NCI-H2107 (cell line): ENCODE measurements around the gene TRPM4.
"Not testable (repeated sequence)": the region's sequence is repeated elsewhere in the genome, so short reads cannot be mapped to it uniquely, and the experiment has no call there.

Source experiments
- DNase-seq: peaks from one replicate; lab custom pipeline; 2025; lab: John Stamatoyannopoulos, UW

TRPM4 gene

GRCh38 chr19:49190781-49191180 is 33.2 kb downstream of the TRPM4 start:
- no peak for DNase-seq

DNA sequence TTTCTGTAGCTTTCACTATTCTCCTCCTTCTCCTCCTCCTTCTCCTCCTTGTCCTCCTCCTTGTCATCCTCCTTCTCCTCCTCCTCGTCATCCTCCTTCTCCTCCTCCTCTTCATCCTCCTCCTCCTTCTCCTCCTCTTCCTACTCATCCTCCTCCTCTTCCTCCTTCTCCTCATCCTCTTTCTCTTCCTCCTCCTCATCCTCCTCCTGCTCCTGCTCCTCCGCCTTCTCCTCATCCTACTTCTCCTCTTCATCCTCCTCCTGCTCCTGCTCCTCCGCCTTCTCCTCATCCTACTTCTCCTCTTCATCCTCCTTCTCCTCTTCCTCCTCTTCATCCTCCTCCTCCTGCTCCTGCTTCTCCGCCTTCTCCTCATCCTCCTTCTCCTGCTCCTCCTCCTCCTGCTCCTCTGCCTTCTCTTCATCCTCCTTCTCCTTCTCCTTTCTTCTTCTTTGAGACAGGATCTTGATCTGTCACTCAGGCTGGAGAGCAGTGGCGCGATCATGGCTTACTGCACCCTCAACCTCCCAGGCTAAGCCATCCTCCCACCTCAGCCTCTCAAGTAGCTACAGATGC is 36.3 kb downstream of the TRPM4 start:
- DNase-seq = no peak

DNA sequence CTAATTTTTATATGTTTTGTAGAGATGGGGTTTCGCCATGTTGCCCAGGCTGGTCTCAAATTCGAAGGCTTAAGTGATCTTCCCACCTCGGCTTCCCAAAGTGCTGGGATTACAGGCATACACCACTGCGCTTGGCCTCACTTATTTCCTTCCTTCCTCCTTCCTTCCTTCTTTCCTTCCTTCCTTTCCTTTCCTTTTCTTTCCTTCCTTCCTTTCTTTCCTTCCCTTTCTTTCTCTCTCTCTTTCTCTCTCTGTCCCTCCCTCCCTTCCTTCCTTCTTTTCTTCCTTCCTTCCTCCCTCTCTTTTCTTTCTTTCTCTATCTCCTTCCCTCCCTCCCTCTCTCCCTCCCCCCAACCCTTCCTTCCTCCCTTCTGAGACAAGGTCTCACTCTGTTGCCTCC is 36.8 kb downstream of the TRPM4 start:
- DNase-seq = no peak

DNA sequence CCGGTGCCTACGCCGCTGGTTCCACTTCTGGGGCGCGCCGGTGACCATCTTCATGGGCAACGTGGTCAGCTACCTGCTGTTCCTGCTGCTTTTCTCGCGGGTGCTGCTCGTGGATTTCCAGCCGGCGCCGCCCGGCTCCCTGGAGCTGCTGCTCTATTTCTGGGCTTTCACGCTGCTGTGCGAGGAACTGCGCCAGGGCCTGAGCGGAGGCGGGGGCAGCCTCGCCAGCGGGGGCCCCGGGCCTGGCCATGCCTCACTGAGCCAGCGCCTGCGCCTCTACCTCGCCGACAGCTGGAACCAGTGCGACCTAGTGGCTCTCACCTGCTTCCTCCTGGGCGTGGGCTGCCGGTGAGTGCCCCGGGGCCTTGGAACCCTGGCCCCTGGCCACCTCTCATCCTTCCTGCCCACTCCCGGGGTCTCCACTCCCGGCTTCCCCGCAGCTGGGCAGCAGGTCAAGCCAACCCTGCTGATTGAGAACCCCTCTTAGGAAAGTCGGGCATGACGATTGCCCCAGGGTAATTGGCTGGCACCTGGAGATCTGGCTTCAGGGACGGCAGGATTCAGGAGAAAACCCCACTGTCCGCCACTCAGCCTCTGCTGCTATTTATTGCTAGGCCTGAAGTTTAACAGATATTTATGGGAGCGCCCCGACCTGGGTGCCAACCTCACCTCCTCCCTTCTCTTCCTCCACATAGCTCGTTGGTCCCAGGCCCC is 39.1 kb downstream of the TRPM4 start:
- peak; percentile 29 for DNase-seq

GRCh38 chr19:49200238-49200862 is 42.8 kb downstream of the TRPM4 start:
- no peak for DNase-seq

- DNase-seq = no peak
Measured at GRCh38 chr19:49201042-49201441, 43.5 kb downstream of the TRPM4 start.

DNA sequence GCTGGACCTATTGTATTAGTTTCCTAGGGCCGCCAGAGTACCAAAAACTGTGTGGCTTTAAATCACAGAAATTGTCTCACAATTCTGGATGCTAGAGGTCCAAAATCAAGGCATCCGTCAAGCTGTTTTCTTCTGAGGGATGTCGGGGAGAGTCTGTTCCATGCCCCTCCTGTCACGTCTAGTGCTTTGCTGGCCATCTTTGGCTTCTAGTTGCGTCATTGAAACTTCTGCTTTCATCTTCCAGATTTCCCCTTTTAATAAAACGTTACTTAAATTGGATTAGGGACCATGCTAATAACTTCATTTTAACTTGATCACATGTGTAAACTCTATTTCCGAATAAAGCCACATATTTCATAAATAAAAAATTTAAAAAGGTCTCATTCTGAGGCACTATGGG is 47.5 kb downstream of the TRPM4 start:
- DNase-seq = no peak

GRCh38 chr19:49209502-49209901 is 51.9 kb downstream of the TRPM4 start:
- not testable (repeated sequence) for DNase-seq

DNA sequence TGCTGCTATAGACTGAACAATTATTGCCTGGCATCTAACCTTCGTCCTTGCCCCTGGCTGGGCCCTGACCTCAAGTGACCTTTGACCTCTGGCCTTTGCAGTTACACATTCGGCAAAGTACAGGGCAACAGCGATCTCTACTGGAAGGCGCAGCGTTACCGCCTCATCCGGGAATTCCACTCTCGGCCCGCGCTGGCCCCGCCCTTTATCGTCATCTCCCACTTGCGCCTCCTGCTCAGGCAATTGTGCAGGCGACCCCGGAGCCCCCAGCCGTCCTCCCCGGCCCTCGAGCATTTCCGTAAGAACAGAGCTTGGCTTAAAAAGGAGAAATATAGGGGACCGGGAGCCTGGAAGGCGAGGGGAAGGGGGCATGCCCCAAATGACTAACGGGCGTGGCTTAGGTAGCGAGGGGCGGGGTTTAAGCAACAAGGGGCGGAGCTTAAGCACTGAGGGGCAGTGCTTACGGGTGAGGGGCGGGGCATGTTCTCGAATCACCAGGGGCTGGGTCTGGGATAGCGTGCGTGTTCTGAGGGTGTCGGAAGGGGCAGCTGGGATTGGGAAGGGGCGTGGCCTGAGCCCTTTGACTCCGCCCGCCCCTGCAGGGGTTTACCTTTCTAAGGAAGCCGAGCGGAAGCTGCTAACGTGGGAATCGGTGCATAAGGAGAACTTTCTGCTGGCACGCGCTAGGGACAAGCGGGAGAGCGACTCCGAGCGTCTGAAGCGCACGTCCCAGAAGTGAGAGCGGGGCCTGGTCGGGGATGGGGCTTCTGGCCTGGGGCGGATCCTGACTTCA is 52.7 kb downstream of the TRPM4 start:
- DNase-seq = no peak

GRCh38 chr19:49210901-49211451 is 53.4 kb downstream of the TRPM4 start:
- no peak for DNase-seq

- DNase-seq = no peak
Measured at GRCh38 chr19:49212016-49212701, 54.6 kb downstream of the TRPM4 start.

GRCh38 chr19:49213791-49214190 is 56.2 kb downstream of the TRPM4 start:
- DNase-seq = no peak

DNA sequence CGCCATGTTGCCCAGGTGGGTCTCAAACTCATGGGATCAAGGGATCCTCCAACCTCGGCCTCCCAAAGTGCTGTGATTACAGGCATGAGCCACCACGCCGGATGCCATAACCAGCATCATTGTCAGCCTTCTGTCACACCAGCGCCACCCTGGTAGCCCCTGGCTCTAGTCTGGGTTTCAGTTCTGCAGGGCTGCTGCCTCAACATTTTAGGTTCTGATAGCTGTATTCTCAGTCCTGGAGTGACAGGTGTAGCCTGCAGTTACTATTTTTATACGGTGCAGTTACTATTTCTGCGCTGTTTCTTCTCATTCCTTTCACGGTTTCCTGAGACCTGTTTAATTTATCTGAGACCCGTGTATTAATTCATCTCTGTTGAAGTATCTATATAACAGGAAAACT is 57.1 kb downstream of the TRPM4 start:
- DNase-seq = no peak

- DNase-seq = no peak
Measured at GRCh38 chr19:49216071-49216470, 58.5 kb downstream of the TRPM4 start.

GRCh38 chr19:49217382-49217781 is 59.8 kb downstream of the TRPM4 start:
- DNase-seq = no peak

DNA sequence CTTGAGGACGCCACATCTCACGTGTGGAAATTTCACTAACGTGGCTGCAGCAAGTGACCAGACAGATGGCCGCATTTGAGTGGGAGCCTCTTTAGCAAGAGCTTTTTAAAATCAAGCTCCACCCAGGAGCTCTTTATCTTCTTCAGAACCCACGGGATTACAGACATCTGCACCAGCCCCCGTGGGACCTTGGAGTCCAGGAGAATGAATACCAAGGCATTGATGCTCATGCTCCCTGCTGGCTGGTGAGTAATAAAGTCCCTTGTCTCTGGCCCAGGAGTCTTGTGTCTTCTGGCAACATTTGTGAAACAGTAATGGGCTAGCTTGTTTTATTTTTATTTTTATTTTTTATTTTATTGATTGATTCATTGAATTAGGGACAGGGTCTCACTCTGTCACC is 64.4 kb downstream of the TRPM4 start:
- no peak for DNase-seq

DNA sequence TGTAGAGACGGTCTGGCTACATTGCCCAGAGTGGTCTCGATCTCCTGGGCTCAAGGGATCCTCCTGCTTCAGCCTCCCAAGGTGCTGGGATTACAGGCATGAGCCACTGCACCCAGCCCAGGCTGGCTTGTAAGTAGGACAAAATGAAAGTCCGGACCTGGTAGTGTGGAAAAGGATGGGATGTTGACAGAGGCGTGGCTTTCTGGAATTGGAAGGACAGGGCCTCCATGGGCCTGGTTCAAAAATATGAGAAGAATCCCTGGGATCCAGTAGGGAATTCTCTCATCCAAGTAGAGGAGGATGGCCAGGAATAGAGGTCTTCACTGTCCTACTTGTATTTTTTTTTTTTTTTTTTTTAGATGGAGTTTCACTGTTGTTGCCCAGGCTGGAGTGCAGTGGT is 64.9 kb downstream of the TRPM4 start:
- no peak for DNase-seq

DNA sequence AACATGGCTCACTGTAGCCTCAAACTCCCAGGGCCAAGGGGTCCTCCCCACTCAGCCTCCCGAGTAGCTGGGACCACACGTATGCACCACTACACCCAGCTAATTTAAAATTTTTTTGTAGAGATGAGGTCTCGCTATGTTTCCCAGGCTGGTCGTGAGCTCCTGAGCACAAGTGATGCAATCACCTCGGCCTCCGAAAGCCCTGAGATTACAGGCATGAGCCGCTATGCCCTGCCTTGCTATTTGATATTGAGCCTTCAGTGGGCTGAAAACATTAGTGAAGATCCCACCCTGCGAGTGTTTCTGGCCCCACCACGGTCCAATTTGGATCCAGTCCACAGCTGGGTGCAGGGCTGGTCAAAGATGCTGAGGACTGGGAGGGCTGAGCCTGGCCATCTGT is 65.9 kb downstream of the TRPM4 start:
- DNase-seq = no peak

- DNase-seq = not testable (repeated sequence)
Measured at GRCh38 chr19:49224441-49224840, 66.8 kb downstream of the TRPM4 start.

GRCh38 chr19:49224879-49225278 is 67.3 kb downstream of the TRPM4 start:
- peak; percentile 41 for DNase-seq

DNA sequence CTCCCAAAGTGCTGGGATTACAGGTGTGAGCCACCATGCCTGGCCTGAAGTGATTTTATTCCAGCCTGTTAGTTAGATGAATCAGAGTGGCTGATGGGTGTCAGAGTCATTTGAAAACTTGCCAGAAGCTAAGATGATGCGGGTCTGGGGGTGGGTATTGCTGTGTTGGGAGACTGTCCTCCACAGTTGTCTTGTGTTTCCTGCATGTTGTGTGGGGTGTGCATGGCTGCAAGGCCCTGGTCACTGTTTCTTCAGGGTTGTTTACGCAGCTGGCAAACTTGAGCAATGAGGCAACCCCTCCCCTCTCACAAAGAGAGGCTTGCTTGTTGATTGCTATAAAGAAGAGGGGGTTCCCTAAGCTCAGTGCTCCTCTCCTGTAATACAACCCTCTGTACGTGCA is 71.8 kb downstream of the TRPM4 start:
- no peak for DNase-seq

GRCh38 chr19:49231389-49231788 is 73.8 kb downstream of the TRPM4 start:
- no peak for DNase-seq
